Prostate gland (tissue), 2 donors: ENCODE measurements around the gene SMYD3. TPM values are rescaled to one million over a fixed set of nuclear protein-coding genes. Genes with fewer than 3 reads are reported as not detected.

Experiments used
- DNase-seq: peaks from one replicate; pipeline ENCODE4 v3.0.0-alpha.2; 2019; ENCODE audit warnings: low spot score
- H3K27ac ChIP-seq, 2 donors: fragments of 200-600 bp; sonication (generic); 2 replicates each; pipeline ENCODE4 v1.5.1; 2017 to 2019
- H3K27me3 ChIP-seq: fragments of 200-600 bp; sonication (generic); replicated peaks from 2 replicates; pipeline ENCODE4 v1.5.1; 2019; ENCODE audit not compliant: insufficient read depth
- H3K36me3 ChIP-seq, 2 donors: fragments of 200-600 bp; sonication (generic); 1 replicate in 1 of 2; 2 replicates in 1 of 2; pipeline versions ENCODE4 v1.5.1 to v1.8.1; 2017 to 2019
- H3K4me1 ChIP-seq: fragments of 200-600 bp; sonication (generic); replicated peaks from 2 replicates; pipeline ENCODE4 v1.5.1; 2019
- H3K4me3 ChIP-seq, 2 donors: fragments of 200-600 bp; sonication (generic); 2 replicates each; pipeline ENCODE4 v1.5.1; 2017 to 2019
- H3K9me3 ChIP-seq: fragments of 200-600 bp; sonication (generic); 2 replicates; pipeline ENCODE4 v1.5.1; 2017
- CTCF ChIP-seq, 4 experiments: fragments of 200-600 bp in 2 of 4; fragments of 450-650 bp in 2 of 4; sonication (generic) in 2 of 4; IDR thresholded peaks; 1 replicate in 3 of 4; 2 replicates in 1 of 4; pipeline ENCODE4 v1.5.1; 2016 to 2019; ENCODE audit warnings: antibody characterized with exemption in 4 of 4, mild to moderate bottlenecking in 2 of 4, moderate library complexity in 2 of 4
- POLR2A ChIP-seq: fragments of 450-650 bp; IDR thresholded peaks from one replicate; pipeline ENCODE4 v1.6.1; 2016; ENCODE audit warnings: antibody characterized with exemption, mild to moderate bottlenecking
- POLR2AphosphoS5 ChIP-seq: sonication (generic); formaldehyde crosslinking; IDR thresholded peaks from one replicate; pipeline ENCODE4 v1.6.1; 2017; ENCODE audit warnings: antibody characterized with exemption
- WGBS: methylation state at CpG from one replicate; pipeline ENCODE4 v1.1.5; 2018; 5-methylcytosine and 5-hydroxymethylcytosine counted together
- intact Hi-C: fragments of 100-400 bp; cut with DNase I; formaldehyde crosslinking; loops from one replicate; pipeline ENCODE4 v1.14.2; 2022
- total RNA-seq, 2 donors: library from RNA; depleted of rRNA; stranded (reverse); fragments of >200 nt; gene quantifications; one replicate each; pipeline ENCODE4 v1.1.0, GENCODE V29; 2016

Gene SMYD3
- total RNA-seq, 2 donors from 2014 or later: 19.8 to 23.9 TPM

DNA sequence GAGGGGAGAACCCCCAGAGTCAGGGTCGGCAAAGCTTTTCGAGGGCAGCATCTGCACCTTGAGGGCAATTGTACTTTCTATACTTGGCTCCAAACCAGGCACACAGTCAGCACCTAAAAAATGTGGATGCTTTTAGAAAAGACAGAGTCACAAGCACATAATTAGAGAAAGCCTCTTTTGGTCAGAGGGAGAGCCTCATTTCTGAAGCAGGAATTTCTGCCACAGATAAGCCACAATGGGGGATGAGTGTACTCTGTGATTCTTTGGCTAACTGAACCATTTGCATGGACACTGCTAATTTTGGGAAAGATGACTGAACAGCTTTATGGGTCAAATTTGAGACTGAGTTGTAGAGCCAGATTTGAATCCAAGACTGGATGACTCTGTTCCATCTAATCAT, 716.6 kb downstream of the SMYD3 start:
- TF ChIP-seq CTCF (IDR thresholded peaks at IDR 0.05) (no peak), POLR2AphosphoS5 (no peak), POLR2A (no peak)
- Histone ChIP-seq H3K9me3 (no peaks in the 10 kb centered on the region), H3K27ac (no peak overlapping the region), H3K27me3 (no peaks in the 10 kb centered on the region), H3K4me3 (no peak overlapping the region), H3K4me1 (no peaks in the 10 kb centered on the region), H3K36me3 (no peaks in the 10 kb centered on the region)
- intact Hi-C loops: no loop called here
- DNase-seq: no peak
- 98% methylated on average over 2 of the region's 2 CpGs for WGBS

- no peaks in the 10 kb centered on the region for H3K9me3 ChIP-seq
- no peak for DNase-seq
- no peaks in the 10 kb centered on the region for H3K27me3 ChIP-seq
- H3K4me3 ChIP-seq: no peak overlapping the region
- TF ChIP-seq CTCF (IDR thresholded peaks at IDR 0.05): no peak
- WGBS: 97% methylated on average over 10 of the region's 10 CpGs
- intact Hi-C loops: no loop called here
- no peaks in the 10 kb centered on the region for H3K36me3 ChIP-seq
- H3K27ac ChIP-seq: no peak overlapping the region
- no peaks in the 10 kb centered on the region for H3K4me1 ChIP-seq
Measured at GRCh38 chr1:245788886-245789285, 718.2 kb downstream of the SMYD3 start.

DNA sequence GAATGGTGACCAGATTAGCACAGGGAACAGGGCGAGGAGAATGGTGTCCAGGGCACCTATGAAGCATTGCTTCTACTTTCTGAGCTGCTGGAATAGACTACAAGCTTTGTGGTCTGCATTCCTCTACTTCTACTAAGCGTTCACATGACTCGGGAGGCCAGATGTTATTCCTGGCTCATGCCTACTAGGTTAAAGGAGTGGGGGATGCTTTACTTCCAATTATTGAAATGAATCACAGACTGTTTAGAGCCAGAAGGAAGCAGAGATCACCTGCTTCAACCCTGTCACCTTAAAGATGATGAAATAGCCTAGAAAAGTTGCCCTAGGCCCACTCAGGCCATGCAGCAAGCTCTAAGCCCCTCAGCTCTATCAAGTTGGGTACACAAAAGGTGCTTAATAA, 718.8 kb downstream of the SMYD3 start:
- intact Hi-C loops: no loop called here
- no peak overlapping the region for H3K27ac ChIP-seq
- H3K4me1 ChIP-seq: no peaks in the 10 kb centered on the region
- no peak for TF ChIP-seq CTCF (IDR thresholded peaks at IDR 0.05)
- no peak for TF ChIP-seq POLR2A
- WGBS: 68% methylated on average over 3 of the region's 3 CpGs
- H3K9me3 ChIP-seq: no peaks in the 10 kb centered on the region
- H3K27me3 ChIP-seq: no peaks in the 10 kb centered on the region
- no peak for DNase-seq
- no peak overlapping the region for H3K4me3 ChIP-seq
- H3K36me3 ChIP-seq: no peaks in the 10 kb centered on the region

- H3K9me3 ChIP-seq: no peaks in the 10 kb centered on the region
- intact Hi-C loops: no loop called here
- H3K4me3 ChIP-seq: no peak overlapping the region
- TF ChIP-seq POLR2AphosphoS5 (no peak), CTCF (IDR thresholded peaks at IDR 0.05) (no peak), POLR2A (no peak)
- no peaks in the 10 kb centered on the region for H3K36me3 ChIP-seq
- H3K27me3 ChIP-seq: no peaks in the 10 kb centered on the region
- 82% methylated on average over 5 of the region's 5 CpGs for WGBS
- no peak for DNase-seq
- H3K27ac ChIP-seq: no peak overlapping the region
- H3K4me1 ChIP-seq: no peaks in the 10 kb centered on the region
Measured at GRCh38 chr1:245786948-245787347, 720.1 kb downstream of the SMYD3 start.

DNA sequence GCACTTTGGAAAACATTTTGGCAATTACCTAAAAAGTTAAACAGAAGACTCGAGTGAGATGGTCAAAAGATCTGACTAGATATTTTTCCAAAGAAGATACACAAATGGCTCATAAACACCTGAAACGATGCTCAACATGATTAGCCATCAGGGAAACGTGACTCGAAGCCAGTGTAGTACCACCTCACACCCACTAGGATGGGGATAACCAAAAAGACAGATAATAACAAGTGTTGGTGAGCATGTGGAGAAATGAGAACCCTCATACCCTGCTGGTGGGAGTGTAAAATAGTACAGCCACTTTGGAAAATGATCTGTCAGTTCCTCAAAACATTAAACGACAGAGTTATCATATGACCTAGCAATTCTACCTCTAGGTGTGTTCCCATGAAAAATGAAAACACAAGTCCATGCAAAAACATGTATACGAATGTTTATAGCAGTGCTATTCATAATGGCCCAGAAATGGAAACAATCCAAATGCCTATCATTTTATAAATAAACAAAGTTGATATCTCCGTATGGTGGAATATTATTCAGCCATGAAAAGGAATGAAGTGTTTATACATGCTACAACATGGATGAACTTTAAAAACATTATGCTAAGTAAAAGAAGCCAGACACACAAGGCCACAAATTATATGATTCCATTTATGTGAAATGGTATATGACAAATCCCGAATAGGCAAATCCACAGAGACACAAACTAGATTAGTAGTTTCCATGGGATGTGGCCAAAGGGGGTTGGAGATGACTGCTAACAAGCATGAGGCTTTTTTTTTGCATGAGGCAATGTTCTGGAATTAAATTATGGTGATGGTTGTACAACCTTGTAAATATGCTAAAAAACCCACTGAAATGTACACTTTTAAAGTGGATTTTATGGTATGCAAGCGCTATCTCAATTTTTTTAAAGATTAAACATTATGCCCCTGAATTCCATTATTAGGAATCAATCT, 727.0 kb downstream of the SMYD3 start:
- H3K27me3 ChIP-seq: no peaks in the 10 kb centered on the region
- no peaks in the 10 kb centered on the region for H3K36me3 ChIP-seq
- 89% methylated on average over 9 of the region's 9 CpGs for WGBS
- no peak overlapping the region for H3K4me3 ChIP-seq
- TF ChIP-seq POLR2A (no peak), POLR2AphosphoS5 (no peak), CTCF (IDR thresholded peaks at IDR 0.05) (no peak)
- DNase-seq: no peak
- no peak overlapping the region for H3K27ac ChIP-seq
- no peaks in the 10 kb centered on the region for H3K9me3 ChIP-seq
- intact Hi-C loops: no loop called here
- no peaks in the 10 kb centered on the region for H3K4me1 ChIP-seq
